B cell (primary cell): Measurements from ENCODE around the gene CRTC3. TPM values are rescaled to one million over a fixed set of nuclear protein-coding genes. Genes with fewer than 3 reads are reported as not detected.

Experiments
- ATAC-seq: fragments of 200-7000 bp; cut with Tn5 transposase; one replicate; pipeline ENCODE4 v1.10.0; 2021; ENCODE audit warnings: low read depth, mild to moderate bottlenecking, moderate number of reproducible peaks, moderate library complexity
- CTCF ChIA-PET: fragments of 350-600 bp; sonication (Branson Sonifier 250); formaldehyde crosslinking; loops from one replicate; lab custom pipeline; 2021; ENCODE audit warnings: antibody characterized with exemption, inconsistent platforms; lab: Charles Lee
- POLR2A ChIA-PET: fragments of 350-600 bp; sonication (Branson Sonifier 250); formaldehyde crosslinking; loops from one replicate; lab custom pipeline; 2021; ENCODE audit warnings: antibody characterized with exemption; lab: Charles Lee
- DNase-seq: peaks from one replicate; pipeline ENCODE4 v3.0.0; 2013
- H2AFZ ChIP-seq: 2 replicates; pipeline ENCODE4 v1.6.1; 2012; ENCODE audit warnings: mild to moderate bottlenecking, low read depth, low read length; ENCODE audit not compliant: insufficient read depth, poor library complexity, severe bottlenecking
- H3K27ac ChIP-seq, 2 donors: 1 replicate in 1 of 2; 2 replicates in 1 of 2; pipeline ENCODE4 v1.5.1; 2012 to 2013; ENCODE audit warnings: low read length in 2 of 2, mild to moderate bottlenecking in 2 of 2, moderate library complexity in 1 of 2
- H3K27me3 ChIP-seq, 4 experiments: fragments of 200-600 bp in 1 of 4; sonication (generic) in 1 of 4; replicated peaks in 1 of 4; 1 replicate in 2 of 4; 2 replicates in 2 of 4; pipeline versions ENCODE4 v1.6.1 to v1.7.0; 2013 to 2016; ENCODE audit warnings: low read length in 3 of 4, mild to moderate bottlenecking in 2 of 4, mixed read lengths in 1 of 4, moderate library complexity in 1 of 4; ENCODE audit not compliant: insufficient read depth in 4 of 4, control insufficient read depth in 3 of 4; ENCODE audit errors: control extremely low read depth in 1 of 4
- H3K36me3 ChIP-seq, 2 experiments: replicated peaks in 1 of 2; 1 replicate in 1 of 2; 2 replicates in 1 of 2; pipeline versions ENCODE4 v1.6.1 to v1.7.1; 2013; ENCODE audit warnings: low read length in 1 of 2; ENCODE audit not compliant: insufficient read depth in 2 of 2, control insufficient read depth in 1 of 2; ENCODE audit errors: control extremely low read depth in 1 of 2, extremely low read depth in 1 of 2
- H3K4me1 ChIP-seq, 2 donors: fragments of 200-600 bp in 1 of 2; sonication (generic) in 1 of 2; 1 replicate in 1 of 2; 2 replicates in 1 of 2; pipeline versions ENCODE4 v1.5.1 to v1.6.1; 2013 to 2017; ENCODE audit warnings: low read length in 2 of 2; ENCODE audit not compliant: control insufficient read depth in 2 of 2, insufficient read depth in 2 of 2
- H3K4me2 ChIP-seq: replicated peaks from 2 replicates; pipeline ENCODE3; 2012; ENCODE audit warnings: mild to moderate bottlenecking, low read depth, low read length; ENCODE audit not compliant: poor library complexity, severe bottlenecking
- H3K4me3 ChIP-seq, 5 experiments: fragments of 200-600 bp in 1 of 5; sonication (generic) in 1 of 5; 1 replicate in 3 of 5; 2 replicates in 2 of 5; pipeline versions ENCODE4 v1.5.1 to v1.7.0; 2011 to 2016; ENCODE audit warnings: low read length in 4 of 5, mild to moderate bottlenecking in 4 of 5, low read depth in 2 of 5, control low read depth in 1 of 5, moderate library complexity in 1 of 5; ENCODE audit not compliant: insufficient read depth in 1 of 5; ENCODE audit errors: control extremely low read depth in 1 of 5, extremely low read depth in 1 of 5
- H3K79me2 ChIP-seq: fragments of 200-600 bp; sonication (generic); one replicate; pipeline ENCODE4 v1.6.0; 2016; ENCODE audit warnings: low read length; ENCODE audit not compliant: control insufficient read depth, insufficient read depth
- H3K9ac ChIP-seq: fragments of 200-600 bp; sonication (generic); 2 replicates; pipeline ENCODE4 v1.6.1; 2017; ENCODE audit warnings: mild to moderate bottlenecking, low read length, moderate library complexity
- H3K9me3 ChIP-seq, 3 donors: one replicate each; pipeline versions ENCODE4 v1.6.1 to v1.7.1; 2013; ENCODE audit warnings: low read length in 2 of 3; ENCODE audit not compliant: control insufficient read depth in 2 of 3, insufficient read depth in 1 of 3; ENCODE audit errors: control extremely low read depth in 1 of 3
- H4K20me1 ChIP-seq: 2 replicates; pipeline ENCODE4 v1.6.0; 2012; ENCODE audit warnings: mild to moderate bottlenecking, low read length; ENCODE audit not compliant: insufficient read depth, control insufficient read depth, poor library complexity, severe bottlenecking
- H3K27ac Mint-ChIP-seq: one replicate; pipeline ENCODE4 v1.8.0; 2021; ENCODE audit warnings: mixed read lengths
- H3K27me3 Mint-ChIP-seq: one replicate; pipeline ENCODE4 v1.8.0; 2021; ENCODE audit warnings: mixed read lengths
- H3K4me1 Mint-ChIP-seq: one replicate; pipeline ENCODE4 v1.8.0; 2021; ENCODE audit warnings: mixed read lengths
- H3K4me3 Mint-ChIP-seq: one replicate; pipeline ENCODE4 v1.8.0; 2021; ENCODE audit warnings: mixed read lengths
- H3K9me3 Mint-ChIP-seq: one replicate; pipeline ENCODE4 v1.8.0; 2022; ENCODE audit warnings: mixed read lengths; ENCODE audit not compliant: insufficient read depth
- CTCF ChIP-seq: fragments of 200-600 bp; IDR thresholded peaks from one replicate; pipeline ENCODE4 v1.8.0; 2022; ENCODE audit warnings: antibody characterized with exemption, mild to moderate bottlenecking
- EZH2 ChIP-seq: IDR thresholded peaks from 2 replicates; pipeline ENCODE4 v1.6.1; 2012; ENCODE audit warnings: borderline replicate concordance, low read depth, mild to moderate bottlenecking, moderate library complexity, low read length; ENCODE audit not compliant: insufficient read depth, poor library complexity, severe bottlenecking
- WGBS: methylation state at CpG from one replicate; pipeline ENCODE4 v1.1.5; 2013; ENCODE audit warnings: missing lambda C conversion rate; ENCODE audit not compliant: insufficient coverage; 5-methylcytosine and 5-hydroxymethylcytosine counted together
- intact Hi-C: fragments of 100-400 bp; cut with micrococcal nuclease; formaldehyde crosslinking; loops from one replicate; pipeline ENCODE4 v1.10.0; 2022
- polyA plus RNA-seq: library from polyadenylated mRNA; depleted of rRNA; stranded (reverse); fragments of >200 nt; gene quantifications from 2 replicates; pipeline ENCODE4 v1.2.3, GENCODE V29; 2012
- total RNA-seq, 2 donors: library from RNA; stranded (reverse); fragments of 120-200 nt in 1 of 2; gene quantifications; 1 replicate in 1 of 2; 2 replicates in 1 of 2; pipeline versions ENCODE4 v1.2.3 to v1.2.4, GENCODE V29; 2013 to 2022

Gene CRTC3
- total and polyA plus RNA-seq, 2 donors (not counting 1 experiment from before 2014, with no cell fraction given) = 34.7 to 95.8 TPM

GRCh38 chr15:90487186-90487585 is 42.5 kb upstream of the CRTC3 start:
- H3K9me3 ChIP-seq = no peaks in the 10 kb centered on the region
- ChIA-PET CTCF (interaction anchor here (0.5 to 1.3 kb wide), 2 partner anchors 126 to 441 kb away, joined by 3 to 4 read pairs; no protein-coding TSS in a partner anchor), POLR2A (no interaction called here)

GRCh38 chr15:90489514-90489913 is 40.2 kb upstream of the CRTC3 start:
- Histone ChIP-seq H3K4me1 (no peaks in the 10 kb centered on the region), H3K9me3 (no peaks in the 10 kb centered on the region), H3K27ac (no peak overlapping the region), H3K4me2 (no peak overlapping the region), H3K27me3 (no peaks in the 10 kb centered on the region), H2AFZ (no peak overlapping the region), H4K20me1 (no peaks in the 10 kb centered on the region), H3K4me3 (no peak overlapping the region), H3K79me2 (peaks cover 5% of the 10 kb centered on the region), H3K36me3 (peaks cover 35 to 88% of the 10 kb centered on the region in 2 experiments), H3K9ac (no peak overlapping the region)
- no CpG with 5 or more reads among the region's 1 CpG for WGBS
- intact Hi-C loops = no loop called here
- POLR2A ChIA-PET = no interaction called here
- Mint-ChIP-seq H3K4me1 (no peaks in the 10 kb centered on the region), H3K4me3 (no peak overlapping the region), H3K27me3 (no peaks in the 10 kb centered on the region), H3K9me3 (no peaks in the 10 kb centered on the region), H3K27ac (no peak overlapping the region)
- ATAC-seq (no peak), DNase-seq (no peak)
- CTCF ChIA-PET = interaction anchor here (1.0 to 2.0 kb wide), 3 partner anchors 8 to 169 kb away, joined by 3 to 6 read pairs (median 5); no protein-coding TSS in a partner anchor
- TF ChIP-seq CTCF (no peak), EZH2 (no peak)

More at GRCh38 chr15:90487186-90487585, 42.5 kb upstream of the CRTC3 start:
- intact Hi-C loops = no loop called here
- no peak overlapping the region for H3K4me3 Mint-ChIP-seq
- TF ChIP-seq CTCF (no peak), EZH2 (no peak)
- H3K27ac ChIP-seq = no peak overlapping the region
- no peak for DNase-seq
- no peak overlapping the region for H3K9ac ChIP-seq
- H3K4me1 Mint-ChIP-seq = peaks cover 3% of the 10 kb centered on the region
- H3K27me3 Mint-ChIP-seq = no peaks in the 10 kb centered on the region
- ATAC-seq = no peak
- peaks cover 0 to 1% of the 10 kb centered on the region in 2 donors for H3K4me1 ChIP-seq
- WGBS = 100% methylated on average over 2 of the region's 8 CpGs
- no peaks in the 10 kb centered on the region for H3K27me3 ChIP-seq
- H3K4me2 ChIP-seq = no peak overlapping the region
- no peaks in the 10 kb centered on the region for H4K20me1 ChIP-seq
- no peaks in the 10 kb centered on the region for H3K9me3 Mint-ChIP-seq
- no peak overlapping the region for H3K4me3 ChIP-seq
- no peak overlapping the region for H2AFZ ChIP-seq
- peaks cover 34 to 87% of the 10 kb centered on the region in 2 experiments for H3K36me3 ChIP-seq
- no peak overlapping the region for H3K27ac Mint-ChIP-seq
- H3K79me2 ChIP-seq = peaks cover 5% of the 10 kb centered on the region
